ENCODE data around the gene ZNF277.

Gene ZNF277

GRCh38 chr7:112185005-112185834 lies 21.3 kb upstream of the ZNF277 start:
- no peak for DNase-seq

DNA sequence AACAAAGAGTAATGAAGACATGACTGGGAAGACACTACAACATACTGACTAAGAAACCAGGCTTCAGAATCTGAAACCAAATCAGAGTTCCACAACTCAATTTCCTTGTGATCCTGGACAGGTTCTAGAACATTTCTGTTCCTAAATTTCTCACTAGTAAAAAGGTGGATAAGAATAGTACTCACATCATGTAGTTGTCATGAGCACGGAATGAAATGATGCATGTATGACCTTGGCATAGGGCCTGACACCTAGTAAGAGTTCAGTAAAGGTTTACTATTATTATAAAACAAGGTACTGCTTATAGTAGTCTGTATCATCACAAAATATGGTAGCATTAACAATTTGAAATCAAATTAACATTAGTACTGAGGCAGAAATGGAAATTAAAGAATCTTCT lies 20.2 kb upstream of the ZNF277 start:
- no peak for DNase-seq

DNA sequence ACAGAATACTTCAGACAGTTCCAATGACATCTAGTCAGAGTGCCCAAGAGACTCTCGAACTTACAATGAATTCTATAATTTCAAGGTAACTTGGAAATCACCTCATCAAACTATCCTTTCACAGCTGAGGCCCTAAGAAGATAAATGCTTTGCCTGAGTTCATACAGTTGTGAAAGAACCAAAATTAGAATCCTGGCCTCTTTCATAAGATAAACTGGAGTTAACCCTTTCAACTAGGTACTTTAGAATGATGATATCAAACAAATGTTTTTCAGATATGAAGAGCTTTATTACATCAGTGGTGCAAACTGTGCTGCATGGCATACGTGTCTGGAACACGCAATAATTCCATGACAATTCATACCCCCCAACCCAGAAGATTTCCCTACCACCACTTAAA lies 18.2 kb upstream of the ZNF277 start:
- no peak for DNase-seq

GRCh38 chr7:112189691-112190090 lies 16.8 kb upstream of the ZNF277 start:
- no peak for DNase-seq

- no peak for DNase-seq
Observed at GRCh38 chr7:112190120-112190519, 16.4 kb upstream of the ZNF277 start.

- no peak for DNase-seq
Observed at GRCh38 chr7:112192236-112193154, 14.0 kb upstream of the ZNF277 start.

DNA sequence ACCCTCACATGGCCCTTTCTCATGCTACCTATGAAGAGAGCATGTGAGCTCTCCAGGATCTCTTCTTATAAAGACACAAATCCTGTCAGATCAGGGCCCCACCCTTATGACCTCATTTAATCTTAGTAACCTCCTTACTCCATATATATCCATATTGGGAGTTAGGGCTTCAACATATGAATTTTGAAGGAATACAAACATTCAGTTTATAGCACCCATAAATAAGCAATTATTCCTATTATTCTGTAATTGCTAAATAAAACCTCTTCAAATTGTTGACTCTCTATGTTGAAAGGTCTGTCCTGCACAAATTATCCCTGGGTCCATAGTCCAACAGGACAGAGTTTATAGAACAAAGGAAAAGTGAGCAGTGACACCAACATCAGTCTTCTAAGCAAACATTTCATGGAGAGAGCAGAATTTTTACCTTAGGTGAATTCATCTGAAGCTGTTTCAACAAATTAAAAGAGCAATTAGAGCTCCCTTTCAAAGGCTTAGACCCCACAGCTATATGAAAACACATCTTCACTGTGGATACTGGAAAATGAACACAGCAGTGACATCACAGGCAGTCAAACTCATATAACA lies 12.5 kb upstream of the ZNF277 start:
- DNase-seq: no peak

DNA sequence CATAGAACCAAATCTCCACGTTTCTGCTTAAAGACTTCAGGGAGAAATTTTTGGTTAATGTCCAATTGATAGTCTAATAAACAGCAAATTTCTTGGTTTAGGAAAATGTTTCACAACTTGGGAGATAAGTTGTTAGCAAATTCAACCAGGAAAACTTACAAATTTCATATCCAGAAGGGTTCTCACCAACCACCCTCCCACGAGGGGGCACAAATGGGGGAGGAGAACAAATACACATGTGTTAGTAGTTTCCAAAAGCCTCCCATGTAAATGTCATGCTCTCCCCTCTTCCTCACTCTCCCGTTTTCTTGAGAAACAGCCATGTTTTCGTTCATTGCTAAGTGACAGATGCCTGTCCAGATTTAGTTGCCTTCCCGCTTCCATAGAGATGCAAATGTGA lies 10.8 kb upstream of the ZNF277 start:
- DNase-seq: no peak

DNA sequence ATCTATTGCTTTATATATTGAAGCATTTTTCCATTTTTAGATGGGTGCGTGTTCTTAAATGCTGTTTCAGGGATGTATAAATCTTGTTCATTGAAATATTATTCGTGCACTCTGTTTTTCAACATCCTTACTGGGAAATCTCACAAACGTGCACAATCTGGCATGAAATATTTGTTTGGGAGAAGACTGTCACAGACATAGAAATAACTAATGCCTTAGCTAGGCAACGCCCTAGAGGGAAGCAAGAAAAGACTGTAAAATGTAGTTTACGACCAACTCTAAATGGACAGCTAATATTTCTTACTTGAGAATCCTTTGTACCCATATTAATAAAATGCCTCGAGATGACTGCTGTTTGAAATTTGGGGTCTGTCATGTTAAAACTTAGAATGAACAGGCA lies 9.2 kb upstream of the ZNF277 start:
- no peak for DNase-seq

- DNase-seq: no peak
Observed at GRCh38 chr7:112199035-112199655, 7.3 kb upstream of the ZNF277 start.

GRCh38 chr7:112199672-112200071 lies 6.8 kb upstream of the ZNF277 start:
- no peak for DNase-seq

GRCh38 chr7:112201411-112201810 lies 5.1 kb upstream of the ZNF277 start:
- no peak for DNase-seq

GRCh38 chr7:112201839-112202238 lies 4.7 kb upstream of the ZNF277 start:
- DNase-seq: no peak

DNA sequence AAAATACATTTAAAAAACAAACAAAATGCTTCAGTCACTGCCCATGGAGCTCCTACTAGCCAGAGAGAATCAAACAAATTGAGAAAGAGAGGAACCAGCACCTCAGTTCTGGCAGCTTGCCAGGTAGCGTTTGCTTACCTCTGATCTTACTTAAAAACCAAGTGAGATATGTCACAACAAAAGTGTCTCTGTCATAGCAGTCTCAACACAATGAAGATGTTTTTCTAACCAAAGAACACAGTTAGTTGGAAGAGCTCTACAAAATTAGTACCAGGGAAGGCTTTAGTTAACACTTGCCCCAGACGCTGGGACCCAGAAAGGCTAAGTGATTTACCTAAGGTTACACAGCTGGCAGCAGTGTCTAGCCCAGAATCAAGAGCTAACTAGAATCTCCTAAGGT lies 3.7 kb upstream of the ZNF277 start:
- peak in 1 of 4 experiments; percentile 13 for DNase-seq

DNA sequence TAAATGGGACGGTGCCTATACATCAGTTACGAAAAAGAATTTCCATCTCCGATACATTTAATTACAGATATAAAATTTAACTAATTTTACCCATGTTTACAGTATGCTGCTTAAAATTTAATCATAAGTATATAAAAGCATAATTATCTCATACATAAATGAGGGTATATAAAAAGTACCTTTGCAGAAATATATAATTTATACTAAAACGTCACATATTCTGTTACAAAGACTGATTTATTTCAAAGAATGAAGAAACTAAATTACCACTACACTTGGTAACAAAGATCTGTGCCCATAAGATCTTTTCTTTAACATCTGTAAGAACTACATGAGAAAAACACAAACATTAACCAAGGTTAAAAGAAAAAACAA lies 3.1 kb upstream of the ZNF277 start:
- DNase-seq: no peak

GRCh38 chr7:112204499-112205342 lies 1.8 kb upstream of the ZNF277 start:
- no peak for DNase-seq

GRCh38 chr7:112205343-112206237 lies 905 bp upstream of the ZNF277 start:
- peak in 2 of 4 experiments; percentile 19 to 39 for DNase-seq

DNA sequence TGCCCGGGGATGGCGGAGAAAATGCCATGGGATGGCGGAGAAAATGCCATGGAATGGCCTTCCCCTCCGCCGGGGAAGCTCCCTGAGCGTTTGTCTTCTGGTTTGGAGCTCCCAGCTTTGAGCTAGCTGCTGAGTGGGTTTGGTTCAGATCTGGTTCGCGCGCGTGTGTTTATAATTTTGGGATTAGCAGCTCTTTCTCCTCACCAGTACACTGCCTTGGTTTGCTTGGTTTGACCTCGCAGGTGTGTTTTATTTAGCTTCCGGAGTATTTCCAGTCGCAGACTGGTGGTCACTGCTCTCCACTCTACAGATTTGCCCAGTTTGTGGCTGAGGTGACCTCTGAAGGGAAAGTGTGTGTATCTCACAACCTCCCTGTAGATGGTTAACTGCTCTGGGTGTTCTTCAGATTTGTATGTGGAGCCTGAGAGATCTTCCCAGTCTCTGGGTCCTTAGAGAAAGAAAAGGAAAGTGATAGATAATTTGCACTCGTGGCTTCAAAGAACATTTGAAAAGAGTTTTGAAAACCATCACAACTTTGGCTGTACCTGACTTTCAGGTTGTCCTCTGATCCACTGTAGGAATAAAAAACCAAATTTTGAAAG lies 597 bp downstream of the ZNF277 start:
- no peak for DNase-seq

DNA sequence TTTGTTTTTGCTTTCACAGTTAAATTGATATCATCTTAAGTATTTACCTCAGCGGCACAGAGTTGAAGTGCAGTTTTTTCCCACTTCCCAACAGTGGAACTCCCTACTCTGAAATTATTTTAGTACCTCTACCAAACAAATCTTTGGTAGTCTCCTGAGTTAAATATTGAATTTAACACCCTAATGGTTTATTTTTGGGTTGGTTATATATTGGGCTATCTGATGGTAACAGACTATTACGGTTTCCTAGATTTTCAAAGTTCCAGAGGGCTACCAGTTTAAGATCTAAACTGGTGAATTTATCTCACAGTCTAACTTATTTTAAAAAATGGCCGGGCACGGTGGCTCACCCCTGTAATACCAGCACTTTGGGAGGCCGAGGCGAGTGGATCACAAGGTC lies 1.3 kb downstream of the ZNF277 start:
- DNase-seq: no peak

DNA sequence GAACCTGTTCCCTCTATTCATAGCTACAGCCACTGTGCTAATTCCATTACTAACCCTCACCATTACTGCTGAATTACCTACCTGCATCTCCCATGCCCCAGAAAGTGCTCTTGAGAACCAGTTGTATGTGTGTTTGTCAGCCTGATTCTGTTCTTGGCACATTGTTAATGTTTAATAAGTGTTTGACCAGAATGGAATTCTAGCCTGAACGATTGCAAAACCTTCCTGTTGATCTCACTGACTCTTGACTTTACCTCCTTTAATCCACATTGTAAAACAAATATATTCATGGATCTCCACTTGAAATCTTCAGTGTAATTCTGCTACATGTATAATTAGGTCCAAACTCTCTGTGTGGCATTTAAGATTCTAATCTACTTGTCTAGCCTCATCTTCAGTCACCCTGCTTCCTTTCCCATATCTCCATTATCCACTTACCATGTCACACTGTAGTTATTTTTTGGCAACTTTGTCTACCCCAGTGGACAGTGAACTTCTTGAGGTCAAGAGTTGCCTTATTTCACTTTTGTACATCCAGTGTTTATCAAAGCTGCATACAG lies 4.9 kb downstream of the ZNF277 start:
- no peak for DNase-seq
